ENCODE measurements around the gene MS4A14. TPM values are rescaled to one million over a fixed set of nuclear protein-coding genes. Genes with fewer than 3 reads are reported as not detected.

The MS4A14 gene
- total RNA-seq, 1 donor from 2014 or later = not detected

- no peaks in the 10 kb centered on the region for H3K36me3 Mint-ChIP-seq
- no peaks in the 10 kb centered on the region for H3K27me3 Mint-ChIP-seq
- no peaks in the 10 kb centered on the region for H3K9me3 Mint-ChIP-seq
- no peak for DNase-seq (ENCODE audit: extremely low spot score, unreplicated experiment)
- TF ChIP-seq CTCF (conservative IDR thresholded peaks at IDR 0.05) = no peak
- no peak overlapping the region for H3K27ac Mint-ChIP-seq
- H3K4me3 Mint-ChIP-seq = no peak overlapping the region
- H3K4me1 Mint-ChIP-seq (ENCODE audit: unreplicated experiment) = no peaks in the 10 kb centered on the region
These were observed 5.8 kb upstream of the MS4A14 start for GRCh38 chr11:60390419-60390818.

GRCh38 chr11:60392361-60392760, 3.9 kb upstream of the MS4A14 start:
- Mint-ChIP-seq H3K4me3 (no peak overlapping the region), H3K36me3 (no peaks in the 10 kb centered on the region), H3K27ac (no peak overlapping the region), H3K27me3 (no peaks in the 10 kb centered on the region), H3K9me3 (no peaks in the 10 kb centered on the region), H3K4me1 (ENCODE audit: unreplicated experiment) (no peaks in the 10 kb centered on the region)
- no peak for DNase-seq (ENCODE audit: extremely low spot score, unreplicated experiment)
- no peak for TF ChIP-seq CTCF (conservative IDR thresholded peaks at IDR 0.05)

- H3K9me3 Mint-ChIP-seq = no peaks in the 10 kb centered on the region
- no peaks in the 10 kb centered on the region for H3K4me1 Mint-ChIP-seq (ENCODE audit: unreplicated experiment)
- no peaks in the 10 kb centered on the region for H3K36me3 Mint-ChIP-seq
- H3K27ac Mint-ChIP-seq = no peak overlapping the region
- no peak overlapping the region for H3K4me3 Mint-ChIP-seq
- no peaks in the 10 kb centered on the region for H3K27me3 Mint-ChIP-seq
- DNase-seq (ENCODE audit: extremely low spot score, unreplicated experiment) = no peak
- TF ChIP-seq CTCF (conservative IDR thresholded peaks at IDR 0.05) = no peak
These were observed 3.2 kb upstream of the MS4A14 start for GRCh38 chr11:60393016-60393415.

- Mint-ChIP-seq H3K27ac (no peak overlapping the region), H3K36me3 (no peaks in the 10 kb centered on the region), H3K27me3 (no peaks in the 10 kb centered on the region), H3K4me3 (no peak overlapping the region), H3K4me1 (ENCODE audit: unreplicated experiment) (no peaks in the 10 kb centered on the region), H3K9me3 (no peaks in the 10 kb centered on the region)
- DNase-seq (ENCODE audit: extremely low spot score, unreplicated experiment) = no peak
- TF ChIP-seq CTCF (conservative IDR thresholded peaks at IDR 0.05) = no peak
These were observed 1.4 kb upstream of the MS4A14 start for GRCh38 chr11:60394666-60395380.

GRCh38 chr11:60396799-60397198, 540 bp downstream of the MS4A14 start:
- H3K27ac Mint-ChIP-seq = no peak overlapping the region
- H3K9me3 Mint-ChIP-seq = no peaks in the 10 kb centered on the region
- H3K4me1 Mint-ChIP-seq (ENCODE audit: unreplicated experiment) = no peaks in the 10 kb centered on the region
- no peak for DNase-seq (ENCODE audit: extremely low spot score, unreplicated experiment)
- H3K27me3 Mint-ChIP-seq = no peaks in the 10 kb centered on the region
- no peaks in the 10 kb centered on the region for H3K36me3 Mint-ChIP-seq
- H3K4me3 Mint-ChIP-seq = no peak overlapping the region
- no peak for TF ChIP-seq CTCF (conservative IDR thresholded peaks at IDR 0.05)

Measured in type B pancreatic cell (in vitro differentiated cells).